Activated naive CD8-positive, alpha-beta T cell treated with anti-CD3 and anti-CD28 coated beads, Interleukin-2, amount 50 U/mL, for 24 hours (primary cell): ENCODE data around the gene EXOSC9.

ENCODE experiments used
- ATAC-seq: fragments of 150-1000 bp; cut with Tn5 transposase; one replicate; pipeline ENCODE4 v1.10.0; 2021
- DNase-seq: peaks from one replicate; pipeline ENCODE4 v3.0.0; 2021
- H3K27ac Mint-ChIP-seq: one replicate; pipeline ENCODE4 v1.8.0; 2021; ENCODE audit warnings: mild to moderate bottlenecking, mixed read lengths
- H3K27me3 Mint-ChIP-seq: one replicate; pipeline ENCODE4 v1.8.0; 2021; ENCODE audit warnings: mixed read lengths
- H3K36me3 Mint-ChIP-seq: one replicate; pipeline ENCODE4 v1.8.0; 2021; ENCODE audit warnings: low read depth, mixed read lengths
- H3K4me1 Mint-ChIP-seq: one replicate; pipeline ENCODE4 v1.8.0; 2021; ENCODE audit warnings: mixed read lengths
- H3K4me3 Mint-ChIP-seq: one replicate; pipeline ENCODE4 v1.8.0; 2021; ENCODE audit warnings: mild to moderate bottlenecking, moderate library complexity, mixed read lengths
- H3K9me3 Mint-ChIP-seq: one replicate; pipeline ENCODE4 v1.8.0; 2021; ENCODE audit warnings: mixed read lengths

EXOSC9 gene

DNA sequence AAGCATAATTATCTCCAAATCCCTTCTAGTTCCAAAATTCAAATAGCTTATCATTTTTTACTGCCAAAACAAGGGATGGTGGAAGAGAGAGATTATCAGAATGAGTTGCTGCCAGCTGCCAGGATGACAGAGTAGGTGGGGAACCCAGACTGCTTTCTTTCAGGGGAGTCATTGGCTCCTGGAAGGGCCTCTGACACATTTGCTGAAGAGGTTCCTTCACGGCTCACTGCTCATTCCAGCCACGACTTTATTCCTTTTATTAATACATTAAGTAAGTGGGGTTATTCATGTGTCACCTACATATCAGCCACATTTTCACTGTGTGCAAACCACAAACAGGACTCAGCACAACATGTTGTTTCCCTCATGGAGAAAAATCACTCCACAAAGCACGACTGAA, 23.5 kb upstream of the EXOSC9 start:
- Mint-ChIP-seq H3K4me3 (no peak overlapping the region), H3K27me3 (peaks cover 4% of the 10 kb centered on the region), H3K27ac (no peak overlapping the region)

GRCh38 chr4:121778991-121779628, 22.0 kb upstream of the EXOSC9 start:
- no peak overlapping the region for H3K27ac Mint-ChIP-seq
- no peaks in the 10 kb centered on the region for H3K9me3 Mint-ChIP-seq
- H3K27me3 Mint-ChIP-seq, result peaks cover 10% of the 10 kb centered on the region
- H3K36me3 Mint-ChIP-seq, result no peaks in the 10 kb centered on the region
- ATAC-seq, result no peak
- H3K4me3 Mint-ChIP-seq, result no peak overlapping the region
- DNase-seq, result no peak
- no peaks in the 10 kb centered on the region for H3K4me1 Mint-ChIP-seq

More for the DNA sequence above, 23.5 kb upstream of the EXOSC9 start:
- no peaks in the 10 kb centered on the region for H3K36me3 Mint-ChIP-seq
- peak; percentile 7 for ATAC-seq
- H3K4me1 Mint-ChIP-seq, result no peaks in the 10 kb centered on the region
- DNase-seq, result no peak
- no peaks in the 10 kb centered on the region for H3K9me3 Mint-ChIP-seq

- peaks cover 12% of the 10 kb centered on the region for H3K27me3 Mint-ChIP-seq
- no peak overlapping the region for H3K27ac Mint-ChIP-seq
These were observed 17.9 kb upstream of the EXOSC9 start for GRCh38 chr4:121783210-121783609.

DNA sequence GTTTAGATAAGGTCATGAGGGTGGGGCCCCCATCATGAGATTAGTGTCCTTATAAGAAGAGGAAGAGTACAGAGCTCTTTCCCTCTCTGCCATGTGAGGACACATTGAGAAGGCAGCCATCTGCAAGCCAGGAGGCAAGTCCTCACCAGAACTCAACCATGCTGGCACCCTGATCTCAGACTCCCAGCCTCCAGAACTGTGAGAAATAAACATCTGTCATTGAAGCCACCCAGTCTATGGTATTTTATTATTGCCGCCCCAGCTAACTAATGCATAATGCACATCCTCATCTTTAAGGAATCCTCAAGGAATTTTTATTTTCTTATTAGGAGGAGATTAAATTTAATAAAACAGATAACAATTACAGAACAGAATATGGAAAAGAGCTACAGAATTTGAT, 16.7 kb upstream of the EXOSC9 start:
- Mint-ChIP-seq H3K4me1 (no peaks in the 10 kb centered on the region), H3K27me3 (peaks cover 21% of the 10 kb centered on the region), H3K9me3 (no peaks in the 10 kb centered on the region), H3K36me3 (no peaks in the 10 kb centered on the region), H3K27ac (no peak overlapping the region), H3K4me3 (no peak overlapping the region)
- DNase-seq (no peak), ATAC-seq (no peak)

More at GRCh38 chr4:121783210-121783609, 17.9 kb upstream of the EXOSC9 start:
- H3K9me3 Mint-ChIP-seq, result no peaks in the 10 kb centered on the region
- H3K36me3 Mint-ChIP-seq, result no peaks in the 10 kb centered on the region
- H3K4me1 Mint-ChIP-seq, result no peaks in the 10 kb centered on the region
- DNase-seq (no peak), ATAC-seq (no peak)
- no peak overlapping the region for H3K4me3 Mint-ChIP-seq

GRCh38 chr4:121784975-121785374, 16.1 kb upstream of the EXOSC9 start:
- Mint-ChIP-seq H3K27me3 (peaks cover 23% of the 10 kb centered on the region), H3K27ac (no peak overlapping the region), H3K9me3 (no peaks in the 10 kb centered on the region), H3K36me3 (no peaks in the 10 kb centered on the region), H3K4me3 (no peak overlapping the region), H3K4me1 (no peaks in the 10 kb centered on the region)
- ATAC-seq (no peak), DNase-seq (no peak)

GRCh38 chr4:121785479-121785878, 15.6 kb upstream of the EXOSC9 start:
- ATAC-seq (no peak), DNase-seq (no peak)
- Mint-ChIP-seq H3K9me3 (no peaks in the 10 kb centered on the region), H3K27me3 (peaks cover 24% of the 10 kb centered on the region), H3K4me1 (no peaks in the 10 kb centered on the region), H3K36me3 (no peaks in the 10 kb centered on the region), H3K4me3 (no peak overlapping the region), H3K27ac (no peak overlapping the region)

DNA sequence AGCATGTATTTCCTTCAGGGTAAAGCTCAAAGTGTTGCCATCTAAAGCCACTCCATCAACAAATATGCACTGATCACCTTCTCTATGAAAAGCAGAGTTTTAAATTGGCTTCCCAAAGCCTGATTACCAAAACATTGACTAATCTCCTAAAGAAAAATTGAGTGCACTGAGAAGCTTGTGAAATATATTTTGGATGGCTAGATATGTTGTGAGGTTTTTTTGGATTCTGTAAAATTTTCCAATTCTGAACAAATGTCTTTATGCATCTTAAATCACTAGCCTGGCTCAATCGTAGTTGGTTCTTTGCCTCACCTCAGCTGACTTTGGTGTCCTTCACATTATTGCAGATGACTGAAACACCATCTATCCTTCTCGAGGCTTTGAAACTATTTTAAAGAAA, 14.9 kb upstream of the EXOSC9 start:
- Mint-ChIP-seq H3K27me3 (peaks cover 22% of the 10 kb centered on the region), H3K4me3 (no peak overlapping the region), H3K4me1 (no peaks in the 10 kb centered on the region), H3K36me3 (no peaks in the 10 kb centered on the region), H3K9me3 (no peaks in the 10 kb centered on the region), H3K27ac (no peak overlapping the region)
- ATAC-seq (no peak), DNase-seq (no peak)

GRCh38 chr4:121788896-121789295, 12.2 kb upstream of the EXOSC9 start:
- no peak for DNase-seq
- Mint-ChIP-seq H3K27ac (no peak overlapping the region), H3K27me3 (peaks cover 19% of the 10 kb centered on the region), H3K9me3 (no peaks in the 10 kb centered on the region), H3K4me3 (no peak overlapping the region), H3K36me3 (no peaks in the 10 kb centered on the region), H3K4me1 (no peaks in the 10 kb centered on the region)
- no peak for ATAC-seq

GRCh38 chr4:121789455-121789854, 11.7 kb upstream of the EXOSC9 start:
- no peaks in the 10 kb centered on the region for H3K9me3 Mint-ChIP-seq
- H3K27ac Mint-ChIP-seq, result no peak overlapping the region
- H3K36me3 Mint-ChIP-seq, result no peaks in the 10 kb centered on the region
- no peaks in the 10 kb centered on the region for H3K4me1 Mint-ChIP-seq
- H3K4me3 Mint-ChIP-seq, result no peak overlapping the region
- peaks cover 19% of the 10 kb centered on the region for H3K27me3 Mint-ChIP-seq
- ATAC-seq (no peak), DNase-seq (no peak)

DNA sequence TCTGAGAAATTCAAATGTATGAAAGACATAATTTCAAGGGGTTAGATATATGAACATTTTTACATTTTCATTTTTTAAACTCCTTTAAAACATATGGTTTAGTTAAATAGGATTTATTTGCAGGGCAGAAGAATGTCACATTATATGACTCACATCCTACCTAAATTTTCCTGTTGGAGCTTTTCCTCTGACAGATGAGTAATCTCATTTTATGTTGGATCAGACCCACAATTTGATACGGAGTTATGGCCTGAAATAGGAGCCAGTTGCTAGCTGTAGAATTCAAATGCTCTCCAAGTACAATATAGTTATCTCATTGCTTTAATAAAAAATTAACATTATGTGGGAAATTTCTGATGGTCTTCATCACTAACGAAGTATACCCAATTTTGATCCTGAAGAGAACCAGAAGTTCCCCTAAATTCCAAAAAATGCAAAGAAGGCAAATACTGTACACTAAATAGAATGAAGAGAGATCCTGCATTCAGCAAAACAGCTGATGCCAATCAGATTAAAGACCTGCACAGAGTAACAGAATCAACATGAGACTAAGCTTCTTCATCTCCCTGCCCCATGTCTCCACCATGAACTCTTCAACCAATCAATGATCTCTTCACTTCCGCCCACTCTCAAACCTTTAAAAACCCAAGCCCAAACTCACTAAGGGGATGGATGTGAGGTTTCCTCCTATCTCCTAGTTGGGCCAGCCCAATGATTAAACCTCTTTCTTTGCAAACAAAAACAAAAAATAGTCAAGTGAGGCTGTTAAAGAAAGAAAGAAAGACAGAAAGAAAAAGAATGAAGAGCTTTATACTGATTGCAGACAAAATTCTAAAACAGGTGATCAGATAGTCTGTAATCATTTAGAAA, 10.9 kb upstream of the EXOSC9 start:
- peaks cover 24% of the 10 kb centered on the region for H3K27me3 Mint-ChIP-seq
- no peaks in the 10 kb centered on the region for H3K36me3 Mint-ChIP-seq
- H3K27ac Mint-ChIP-seq, result no peak overlapping the region
- no peak overlapping the region for H3K4me3 Mint-ChIP-seq
- no peaks in the 10 kb centered on the region for H3K9me3 Mint-ChIP-seq
- DNase-seq (no peak), ATAC-seq (no peak)
- H3K4me1 Mint-ChIP-seq, result no peaks in the 10 kb centered on the region

- Mint-ChIP-seq H3K4me3 (no peak overlapping the region), H3K27ac (no peak overlapping the region), H3K27me3 (peaks cover 27% of the 10 kb centered on the region), H3K4me1 (peaks cover 2% of the 10 kb centered on the region), H3K9me3 (no peaks in the 10 kb centered on the region), H3K36me3 (no peaks in the 10 kb centered on the region)
- ATAC-seq (no peak), DNase-seq (no peak)
These were observed 10.1 kb upstream of the EXOSC9 start for GRCh38 chr4:121790976-121791375.

DNA sequence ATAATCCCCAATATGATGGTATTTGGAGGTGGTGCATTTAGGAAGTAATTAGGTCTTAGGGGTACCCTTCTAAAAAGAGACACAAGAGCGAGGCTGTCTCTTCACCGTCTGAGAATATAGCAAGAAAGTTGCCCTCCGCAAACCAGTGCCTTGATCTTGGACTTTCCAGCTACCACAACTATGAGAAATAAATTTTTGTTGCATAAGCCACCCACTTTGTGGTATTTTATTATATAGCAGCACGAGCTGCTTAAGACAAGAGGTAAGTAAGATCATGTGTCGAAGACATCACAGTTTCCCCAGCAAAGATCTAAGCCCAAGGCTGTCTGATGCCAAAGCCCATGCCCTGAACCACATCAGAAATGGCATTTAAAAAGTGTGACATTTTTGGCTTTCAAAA, 9.6 kb upstream of the EXOSC9 start:
- Mint-ChIP-seq H3K27me3 (peaks cover 27% of the 10 kb centered on the region), H3K9me3 (no peaks in the 10 kb centered on the region), H3K36me3 (no peaks in the 10 kb centered on the region), H3K27ac (no peak overlapping the region), H3K4me3 (no peak overlapping the region), H3K4me1 (peaks cover 2% of the 10 kb centered on the region)
- ATAC-seq (no peak), DNase-seq (no peak)

GRCh38 chr4:121792966-121793365, 8.2 kb upstream of the EXOSC9 start:
- ATAC-seq (peak; percentile 40), DNase-seq (no peak)
- Mint-ChIP-seq H3K9me3 (no peaks in the 10 kb centered on the region), H3K4me1 (peaks cover 2% of the 10 kb centered on the region), H3K4me3 (no peak overlapping the region), H3K27ac (no peak overlapping the region), H3K36me3 (no peaks in the 10 kb centered on the region), H3K27me3 (peaks cover 27% of the 10 kb centered on the region)

- Mint-ChIP-seq H3K27me3 (peaks cover 14% of the 10 kb centered on the region), H3K4me3 (no peak overlapping the region), H3K9me3 (no peaks in the 10 kb centered on the region), H3K4me1 (peaks cover 9% of the 10 kb centered on the region), H3K36me3 (no peaks in the 10 kb centered on the region), H3K27ac (no peak overlapping the region)
- no peak for ATAC-seq
- no peak for DNase-seq
These were observed 6.5 kb upstream of the EXOSC9 start for GRCh38 chr4:121794505-121795188.

DNA sequence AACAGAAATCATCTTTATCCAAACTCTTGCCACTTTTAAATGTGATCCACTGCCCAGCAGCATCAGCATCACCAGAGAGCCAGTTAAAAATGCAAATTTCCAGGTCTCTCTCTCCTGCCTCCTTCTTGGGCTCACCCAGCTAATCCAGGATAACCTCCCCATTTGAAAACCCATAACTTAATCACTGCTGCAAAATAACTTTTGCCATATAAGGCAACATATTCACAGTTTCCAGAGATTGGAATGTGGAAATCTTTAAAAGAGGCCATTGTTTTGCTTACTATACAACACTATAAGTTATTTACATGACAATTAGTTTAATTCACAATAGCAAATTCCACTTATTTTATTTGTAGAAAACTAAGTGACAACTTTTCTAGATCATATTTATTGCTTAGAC, 4.8 kb upstream of the EXOSC9 start:
- Mint-ChIP-seq H3K4me3 (no peak overlapping the region), H3K27me3 (peaks cover 14% of the 10 kb centered on the region), H3K4me1 (peaks cover 26% of the 10 kb centered on the region), H3K36me3 (peaks cover 3% of the 10 kb centered on the region), H3K9me3 (no peaks in the 10 kb centered on the region), H3K27ac (no peak overlapping the region)
- ATAC-seq (no peak), DNase-seq (no peak)
